Measurements from ENCODE around the gene ZNF595. TPM values are rescaled to one million over a fixed set of nuclear protein-coding genes. Genes with fewer than 3 reads are reported as not detected.
"Not testable (repeated sequence)": the region's sequence is repeated elsewhere in the genome, so short reads cannot be mapped to it uniquely, and the experiment has no call there.

Gene ZNF595
- 1 to 10 TPM; 7.7 to 9.8 TPM for total RNA-seq

GRCh38 chr4:52804-53479 is at the start of gene ZNF595:
Gene ZNF595 (plus strand): TSS chr4:53321. CDS start chr4:53489, 168 bp downstream.
- DNase-seq (ENCODE audit: low spot score in 2 of 2) (peak in 1 of 2 donors; percentile 63), ATAC-seq (peak; percentile 79 to 92)
- H3K27ac Mint-ChIP-seq, H3K36me3 Mint-ChIP-seq, H3K9me3 Mint-ChIP-seq: not testable (repeated sequence)

GRCh38 chr4:9937-10870 is 42.9 kb upstream of the ZNF595 start:
- not testable (repeated sequence) for H3K36me3 Mint-ChIP-seq, H3K9me3 Mint-ChIP-seq, ATAC-seq

GRCh38 chr4:11095-11815 is 41.9 kb upstream of the ZNF595 start:
- ATAC-seq; H3K9me3 Mint-ChIP-seq; H3K27ac Mint-ChIP-seq; H3K36me3 Mint-ChIP-seq; DNase-seq (ENCODE audit: low spot score in 2 of 2): not testable (repeated sequence)

More at GRCh38 chr4:9937-10870, 42.9 kb upstream of the ZNF595 start:
- not testable (repeated sequence) for DNase-seq (ENCODE audit: low spot score in 2 of 2); H3K27ac Mint-ChIP-seq

GRCh38 chr4:11816-12417 is 41.2 kb upstream of the ZNF595 start:
- DNase-seq (ENCODE audit: low spot score in 2 of 2) = peak; percentile 57 to 67
- H3K9me3 Mint-ChIP-seq = not testable (repeated sequence)

GRCh38 chr4:18128-18527 is 35.0 kb upstream of the ZNF595 start:
- H3K9me3 Mint-ChIP-seq; H3K36me3 Mint-ChIP-seq; H3K27ac Mint-ChIP-seq; ATAC-seq; DNase-seq (ENCODE audit: low spot score in 2 of 2): not testable (repeated sequence)

More at GRCh38 chr4:11816-12417, 41.2 kb upstream of the ZNF595 start:
- peak; percentile 84 to 90 for ATAC-seq
- not testable (repeated sequence) for H3K27ac Mint-ChIP-seq, H3K36me3 Mint-ChIP-seq

- not testable (repeated sequence) for DNase-seq (ENCODE audit: low spot score in 2 of 2); H3K27ac Mint-ChIP-seq; H3K9me3 Mint-ChIP-seq; H3K36me3 Mint-ChIP-seq; ATAC-seq
These were observed 34.5 kb upstream of the ZNF595 start for GRCh38 chr4:18589-18988.

GRCh38 chr4:22882-23281 is 30.2 kb upstream of the ZNF595 start:
- DNase-seq (ENCODE audit: low spot score in 2 of 2); H3K36me3 Mint-ChIP-seq; H3K9me3 Mint-ChIP-seq; H3K27ac Mint-ChIP-seq; ATAC-seq: not testable (repeated sequence)

- peak in 1 of 2 donors; percentile 77 for ATAC-seq
- not testable (repeated sequence) for H3K27ac Mint-ChIP-seq; H3K36me3 Mint-ChIP-seq; H3K9me3 Mint-ChIP-seq; DNase-seq (ENCODE audit: low spot score in 2 of 2)
These were observed 28.8 kb upstream of the ZNF595 start for GRCh38 chr4:24359-24758.

- not testable (repeated sequence) for H3K9me3 Mint-ChIP-seq; ATAC-seq; H3K27ac Mint-ChIP-seq; H3K36me3 Mint-ChIP-seq; DNase-seq (ENCODE audit: low spot score in 2 of 2)
These were observed 25.6 kb upstream of the ZNF595 start for GRCh38 chr4:27501-27900.

GRCh38 chr4:28767-29542 is 24.2 kb upstream of the ZNF595 start:
- DNase-seq (ENCODE audit: low spot score in 2 of 2); H3K27ac Mint-ChIP-seq; H3K36me3 Mint-ChIP-seq; H3K9me3 Mint-ChIP-seq: not testable (repeated sequence)
- ATAC-seq = peak; percentile 73 to 85

GRCh38 chr4:33314-33713 is 19.8 kb upstream of the ZNF595 start:
- H3K36me3 Mint-ChIP-seq; DNase-seq (ENCODE audit: low spot score in 2 of 2); H3K9me3 Mint-ChIP-seq; ATAC-seq; H3K27ac Mint-ChIP-seq: not testable (repeated sequence)

GRCh38 chr4:36559-37415 is 16.3 kb upstream of the ZNF595 start:
- not testable (repeated sequence) for H3K9me3 Mint-ChIP-seq; H3K27ac Mint-ChIP-seq; H3K36me3 Mint-ChIP-seq; ATAC-seq; DNase-seq (ENCODE audit: low spot score in 2 of 2)

GRCh38 chr4:38202-38601 is 14.9 kb upstream of the ZNF595 start:
- not testable (repeated sequence) for H3K27ac Mint-ChIP-seq

GRCh38 chr4:43375-43774 is 9.7 kb upstream of the ZNF595 start:
- H3K36me3 Mint-ChIP-seq; DNase-seq (ENCODE audit: low spot score in 2 of 2); ATAC-seq; H3K9me3 Mint-ChIP-seq; H3K27ac Mint-ChIP-seq: not testable (repeated sequence)

More at GRCh38 chr4:38202-38601, 14.9 kb upstream of the ZNF595 start:
- not testable (repeated sequence) for H3K9me3 Mint-ChIP-seq; ATAC-seq; H3K36me3 Mint-ChIP-seq; DNase-seq (ENCODE audit: low spot score in 2 of 2)

- not testable (repeated sequence) for DNase-seq (ENCODE audit: low spot score in 2 of 2); H3K36me3 Mint-ChIP-seq; H3K27ac Mint-ChIP-seq; ATAC-seq; H3K9me3 Mint-ChIP-seq
These were observed 1.9 kb upstream of the ZNF595 start for GRCh38 chr4:51253-51652.
